HG03520 (cell line): ENCODE results near the gene PEX3.

Experiments
- ATAC-seq: cut with Tn5 transposase; IDR thresholded peaks from one replicate; pipeline ENCODE4 v1.9.1; 2021; ENCODE audit warnings: mild to moderate bottlenecking, moderate library complexity; ENCODE audit not compliant: unreplicated experiment

PEX3 gene

DNA sequence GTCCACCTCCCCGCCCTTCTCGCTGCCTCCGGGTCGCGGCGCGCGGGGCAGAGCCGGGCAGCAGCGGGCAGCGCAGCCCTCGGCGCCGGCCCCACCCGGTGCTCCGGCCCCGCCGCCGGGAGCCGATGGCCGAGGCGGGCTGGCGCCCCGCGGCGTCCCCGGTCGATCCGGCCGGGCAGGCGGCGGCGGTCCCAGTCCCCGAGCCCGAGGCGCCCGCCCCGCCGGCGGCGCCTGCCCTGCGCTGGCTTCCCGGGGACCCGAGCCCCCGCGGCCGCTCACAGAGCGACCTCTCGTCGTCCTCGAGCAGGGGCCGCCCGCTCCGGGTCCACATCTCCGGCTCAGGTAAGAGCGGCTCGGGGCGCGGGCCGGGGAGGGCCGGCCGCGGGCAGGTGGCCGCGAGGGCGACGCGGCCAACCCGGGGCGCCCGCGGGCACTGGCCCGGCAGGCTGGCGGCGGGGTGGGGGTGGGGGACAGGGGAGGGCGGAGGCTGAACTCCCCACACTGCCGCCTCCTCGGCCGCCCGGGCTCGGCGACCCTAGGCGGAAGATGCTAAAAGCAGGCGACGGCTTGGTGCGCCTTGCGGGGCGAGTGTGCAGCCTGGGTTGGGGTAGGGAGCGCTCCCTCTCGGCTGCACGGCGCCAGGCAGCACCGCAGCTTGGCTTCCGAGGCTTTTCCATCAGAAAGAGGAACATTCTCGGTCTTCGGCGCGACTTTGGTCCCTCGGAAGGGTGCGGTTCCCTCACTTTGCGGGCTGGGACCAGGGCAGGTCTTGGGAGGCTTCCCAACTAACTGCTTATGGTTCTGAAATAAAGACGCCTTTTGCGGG, 86.5 kb downstream of the PEX3 start:
- ATAC-seq = peak; percentile 45

DNA sequence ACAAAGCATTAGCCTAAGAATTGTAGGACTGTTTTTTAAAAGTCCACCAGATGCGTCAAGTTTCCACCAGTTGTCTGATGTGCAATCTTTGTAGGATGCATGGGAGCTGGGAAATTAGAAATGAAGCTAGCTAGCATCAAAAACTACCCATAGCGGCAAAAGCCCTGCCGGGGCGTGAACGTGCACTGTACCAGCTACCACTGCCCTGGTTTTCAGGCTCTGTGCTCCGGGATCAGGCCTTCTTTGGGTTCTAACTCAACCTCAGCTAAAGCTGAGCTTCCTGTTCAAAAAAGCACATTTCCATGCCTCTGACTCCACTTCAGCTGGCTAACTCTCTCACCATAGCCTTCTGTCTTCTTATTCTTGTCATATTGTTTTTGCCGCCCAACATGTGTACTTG, 87.8 kb downstream of the PEX3 start:
- no peak for ATAC-seq

DNA sequence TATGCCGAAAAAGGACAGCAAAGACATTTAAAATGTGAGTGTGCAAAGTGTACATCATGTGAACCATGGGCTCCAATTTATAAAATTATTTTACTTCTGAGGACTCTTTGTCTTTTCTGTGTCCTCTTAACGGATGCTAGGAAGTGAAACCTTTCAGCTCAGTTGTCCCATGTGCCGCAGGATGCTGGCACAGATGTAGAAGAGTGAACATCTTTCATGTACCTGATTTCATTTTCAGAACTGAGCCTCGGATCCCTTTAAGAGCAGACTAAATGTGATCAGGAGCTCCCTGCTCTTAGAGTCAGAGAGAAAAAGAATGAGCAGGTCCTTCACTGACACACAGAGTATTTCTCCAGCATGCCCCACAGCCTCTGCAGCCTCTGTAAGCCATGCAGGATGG, 88.5 kb downstream of the PEX3 start:
- ATAC-seq = no peak

GRCh38 chr6:143539734-143540133, 89.1 kb downstream of the PEX3 start:
- ATAC-seq = no peak

DNA sequence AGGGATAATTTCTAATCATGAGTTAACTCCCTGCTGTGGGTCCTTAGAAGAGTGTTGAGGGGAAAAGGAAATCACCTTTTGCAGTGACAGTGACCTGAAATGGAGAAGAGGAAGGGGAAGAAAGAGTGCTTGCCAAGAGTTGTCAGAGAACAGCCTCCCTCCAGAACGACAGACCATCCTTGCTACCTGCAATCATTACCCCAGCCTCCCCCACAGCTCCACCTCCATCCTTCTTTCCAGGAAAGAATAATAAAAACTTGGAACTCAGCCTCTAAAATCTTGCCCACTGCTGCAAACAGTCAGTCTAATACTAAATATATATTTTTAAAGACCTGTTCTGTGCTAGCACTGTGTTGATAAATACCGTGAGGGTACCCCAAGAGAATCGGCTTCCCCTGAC, 89.6 kb downstream of the PEX3 start:
- ATAC-seq = no peak
